ENCODE measurements around the gene SETD3.

DNA sequence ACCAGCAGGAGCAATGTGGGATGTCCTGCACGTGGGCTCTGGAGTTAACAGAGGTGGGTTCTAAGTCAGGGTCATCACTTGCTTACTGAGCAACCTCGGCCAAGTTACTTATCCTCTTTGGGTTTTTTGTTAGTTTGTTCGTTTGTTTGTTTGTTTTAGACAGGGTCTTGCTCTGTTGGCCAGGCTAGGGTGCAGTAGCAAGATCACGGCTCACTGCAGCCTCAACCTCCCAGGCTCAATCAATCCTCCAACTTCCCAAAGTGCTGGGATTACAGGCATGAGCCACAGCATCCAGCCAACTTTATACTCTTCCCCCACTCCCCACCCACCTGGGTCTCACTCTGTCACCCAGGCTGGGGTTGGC is 78.4 kb downstream of the SETD3 start:
- TF ChIP-seq, protein P1, sequence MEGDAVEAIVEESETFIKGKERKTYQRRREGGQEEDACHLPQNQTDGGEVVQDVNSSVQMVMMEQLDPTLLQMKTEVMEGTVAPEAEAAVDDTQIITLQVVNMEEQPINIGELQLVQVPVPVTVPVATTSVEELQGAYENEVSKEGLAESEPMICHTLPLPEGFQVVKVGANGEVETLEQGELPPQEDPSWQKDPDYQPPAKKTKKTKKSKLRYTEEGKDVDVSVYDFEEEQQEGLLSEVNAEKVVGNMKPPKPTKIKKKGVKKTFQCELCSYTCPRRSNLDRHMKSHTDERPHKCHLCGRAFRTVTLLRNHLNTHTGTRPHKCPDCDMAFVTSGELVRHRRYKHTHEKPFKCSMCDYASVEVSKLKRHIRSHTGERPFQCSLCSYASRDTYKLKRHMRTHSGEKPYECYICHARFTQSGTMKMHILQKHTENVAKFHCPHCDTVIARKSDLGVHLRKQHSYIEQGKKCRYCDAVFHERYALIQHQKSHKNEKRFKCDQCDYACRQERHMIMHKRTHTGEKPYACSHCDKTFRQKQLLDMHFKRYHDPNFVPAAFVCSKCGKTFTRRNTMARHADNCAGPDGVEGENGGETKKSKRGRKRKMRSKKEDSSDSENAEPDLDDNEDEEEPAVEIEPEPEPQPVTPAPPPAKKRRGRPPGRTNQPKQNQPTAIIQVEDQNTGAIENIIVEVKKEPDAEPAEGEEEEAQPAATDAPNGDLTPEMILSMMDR (IDR thresholded peaks at IDR 0.05; ENCODE audit: insufficient read depth, low read length, poor library complexity, severe bottlenecking) = no peak
- no peak for TF ChIP-seq EZH2phosphoT487 (conservative IDR thresholded peaks at IDR 0.05; ENCODE audit: low read length)

All from SU-DHL-6 (cell line).